SK-N-SH (cell line): ENCODE data around the gene ZNF793.

Experiments used
- EP300 ChIP-seq, 2 experiments: IDR thresholded peaks; 2 replicates each; pipeline versions ENCODE4 v1.4.0 to v1.6.1; 2012; ENCODE audit warnings: borderline replicate concordance in 1 of 2, low read depth in 1 of 2, low read length in 1 of 2
- EZH2phosphoT487 ChIP-seq: fragments of 200-600 bp; sonication (generic); IDR thresholded peaks from 2 replicates; pipeline ENCODE4 v1.6.1; 2017; ENCODE audit warnings: low read depth, mixed run types, mild to moderate bottlenecking, antibody characterized with exemption, moderate library complexity, borderline replicate concordance
- GABPA ChIP-seq: IDR thresholded peaks from 2 replicates; pipeline ENCODE4 v1.4.0; 2012; ENCODE audit warnings: low read depth, mild to moderate bottlenecking
- JUND ChIP-seq: IDR thresholded peaks from 2 replicates; pipeline ENCODE4 v1.4.0; 2012
- RCOR1 ChIP-seq: fragments of 150-350 bp; IDR thresholded peaks from 2 replicates; pipeline ENCODE4 v1.6.1; 2017; ENCODE audit warnings: antibody characterized with exemption, low read length
- RXRA ChIP-seq: IDR thresholded peaks from 2 replicates; pipeline ENCODE4 v1.4.0; 2012; ENCODE audit warnings: low read depth, mild to moderate bottlenecking, borderline replicate concordance
- SMC3 ChIP-seq: IDR thresholded peaks from 2 replicates; pipeline ENCODE4 v1.6.1; 2012; ENCODE audit warnings: low read depth, low read length, improper control_type of control experiment
- TAF1 ChIP-seq: IDR thresholded peaks from 2 replicates; pipeline ENCODE4 v1.6.1; 2012; ENCODE audit warnings: low read depth, mild to moderate bottlenecking, low read length, moderate library complexity, borderline replicate concordance
- TEAD4 ChIP-seq: IDR thresholded peaks from 2 replicates; pipeline ENCODE4 v1.4.0; 2012; ENCODE audit warnings: mild to moderate bottlenecking, borderline replicate concordance; ENCODE audit not compliant: insufficient read depth
- TF ChIP-seq, protein P1 (sequence below): fragments of 200-600 bp; sonication (generic); IDR thresholded peaks from 2 replicates; pipeline ENCODE4 v1.6.1; 2017; ENCODE audit warnings: antibody characterized with exemption, mild to moderate bottlenecking, moderate library complexity
- TF ChIP-seq, protein P2 (sequence below): IDR thresholded peaks from 2 replicates; pipeline ENCODE4 v1.4.0; 2012; ENCODE audit warnings: low read depth

DNA sequence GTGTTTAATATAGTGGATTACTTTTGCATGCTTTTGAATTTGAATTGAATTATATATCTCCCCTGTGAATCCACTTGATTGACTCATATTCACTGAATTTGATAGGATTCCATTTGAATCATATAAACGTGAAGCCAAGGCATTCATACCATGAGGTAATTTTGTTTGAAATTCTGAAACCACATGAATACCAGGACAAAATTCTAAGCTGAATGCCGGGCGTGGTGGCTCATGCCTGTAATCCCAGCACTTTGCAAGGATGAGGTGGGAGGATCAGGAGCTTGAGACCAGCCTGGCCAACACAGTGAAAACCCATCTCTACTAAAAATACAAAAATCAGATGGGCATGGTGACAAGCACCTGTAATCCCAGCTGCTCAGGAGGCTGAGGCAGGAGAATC is 4.4 kb downstream of the ZNF793 start:
- TF ChIP-seq, protein P1, sequence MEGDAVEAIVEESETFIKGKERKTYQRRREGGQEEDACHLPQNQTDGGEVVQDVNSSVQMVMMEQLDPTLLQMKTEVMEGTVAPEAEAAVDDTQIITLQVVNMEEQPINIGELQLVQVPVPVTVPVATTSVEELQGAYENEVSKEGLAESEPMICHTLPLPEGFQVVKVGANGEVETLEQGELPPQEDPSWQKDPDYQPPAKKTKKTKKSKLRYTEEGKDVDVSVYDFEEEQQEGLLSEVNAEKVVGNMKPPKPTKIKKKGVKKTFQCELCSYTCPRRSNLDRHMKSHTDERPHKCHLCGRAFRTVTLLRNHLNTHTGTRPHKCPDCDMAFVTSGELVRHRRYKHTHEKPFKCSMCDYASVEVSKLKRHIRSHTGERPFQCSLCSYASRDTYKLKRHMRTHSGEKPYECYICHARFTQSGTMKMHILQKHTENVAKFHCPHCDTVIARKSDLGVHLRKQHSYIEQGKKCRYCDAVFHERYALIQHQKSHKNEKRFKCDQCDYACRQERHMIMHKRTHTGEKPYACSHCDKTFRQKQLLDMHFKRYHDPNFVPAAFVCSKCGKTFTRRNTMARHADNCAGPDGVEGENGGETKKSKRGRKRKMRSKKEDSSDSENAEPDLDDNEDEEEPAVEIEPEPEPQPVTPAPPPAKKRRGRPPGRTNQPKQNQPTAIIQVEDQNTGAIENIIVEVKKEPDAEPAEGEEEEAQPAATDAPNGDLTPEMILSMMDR: no peak
- TF ChIP-seq RXRA (no peak), SMC3 (no peak), RCOR1 (no peak), GABPA (no peak), TAF1 (no peak), EZH2phosphoT487 (no peak), TEAD4 (no peak), JUND (no peak), EP300 (IDR thresholded peaks at IDR 0.05; ENCODE audit: borderline replicate concordance in 1 of 2, low read depth in 1 of 2, low read length in 1 of 2) (no peak)
- TF ChIP-seq, protein P2, sequence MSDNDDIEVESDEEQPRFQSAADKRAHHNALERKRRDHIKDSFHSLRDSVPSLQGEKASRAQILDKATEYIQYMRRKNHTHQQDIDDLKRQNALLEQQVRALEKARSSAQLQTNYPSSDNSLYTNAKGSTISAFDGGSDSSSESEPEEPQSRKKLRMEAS: no peak
